Measurements from ENCODE around the gene XIAP. TPM values are rescaled to one million over a fixed set of nuclear protein-coding genes. Genes with fewer than 3 reads are reported as not detected.

Gene XIAP
- 15.5 and 20.3 TPM in 2 replicates for total RNA-seq

DNA sequence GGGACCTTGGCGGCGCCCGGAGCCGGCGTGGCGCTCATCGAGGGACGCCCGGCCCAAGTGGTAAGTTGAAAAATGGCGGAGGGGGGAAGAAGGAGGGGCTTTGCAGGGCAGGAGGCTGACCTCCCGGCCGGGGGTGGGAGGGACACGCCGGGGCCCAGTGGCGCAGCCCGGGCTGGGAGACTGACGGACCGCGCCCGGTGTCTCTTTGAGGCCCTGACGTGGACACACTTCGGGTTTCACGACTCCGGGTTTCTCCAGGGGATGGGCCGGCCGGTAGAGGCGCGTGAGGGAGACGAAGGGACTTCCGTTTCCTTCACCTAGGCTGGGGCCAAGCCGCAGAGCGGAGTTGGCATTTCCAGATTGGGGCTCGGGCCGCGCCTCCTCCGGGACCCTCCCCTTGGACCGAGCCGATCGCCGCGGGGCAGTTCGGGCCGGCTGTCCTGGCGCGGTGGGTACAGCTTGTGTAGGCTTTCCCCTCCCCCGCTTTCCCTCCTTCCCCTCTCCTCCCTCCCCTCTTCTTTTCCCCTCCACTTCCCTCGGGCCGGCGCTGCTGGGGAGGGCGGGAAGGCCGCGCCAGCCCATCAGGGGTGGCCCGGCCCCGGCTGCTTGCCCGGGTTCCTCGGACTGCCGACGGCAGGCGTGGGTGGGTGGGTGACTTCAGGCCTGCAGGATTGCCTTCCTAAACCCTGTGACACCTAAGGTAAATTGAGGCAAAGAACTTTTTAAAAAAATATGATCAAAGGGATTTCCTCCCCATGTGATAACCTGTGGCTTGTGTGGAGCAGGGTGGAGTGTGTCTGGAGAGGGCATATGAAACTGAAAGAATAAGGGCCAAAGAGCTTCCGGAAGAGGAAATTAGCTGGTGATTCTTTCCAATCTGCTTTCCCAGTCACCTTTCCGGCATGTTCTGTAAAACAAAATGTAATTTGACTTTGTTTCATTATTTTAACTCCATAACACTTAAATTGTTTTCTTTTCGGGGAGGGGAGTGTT is at the start of gene XIAP:
XIAP (plus strand) TSS at position 208 of the 993 bp plus-strand sequence. CDS start 25,610 bp downstream, outside the sequence.

DNA sequence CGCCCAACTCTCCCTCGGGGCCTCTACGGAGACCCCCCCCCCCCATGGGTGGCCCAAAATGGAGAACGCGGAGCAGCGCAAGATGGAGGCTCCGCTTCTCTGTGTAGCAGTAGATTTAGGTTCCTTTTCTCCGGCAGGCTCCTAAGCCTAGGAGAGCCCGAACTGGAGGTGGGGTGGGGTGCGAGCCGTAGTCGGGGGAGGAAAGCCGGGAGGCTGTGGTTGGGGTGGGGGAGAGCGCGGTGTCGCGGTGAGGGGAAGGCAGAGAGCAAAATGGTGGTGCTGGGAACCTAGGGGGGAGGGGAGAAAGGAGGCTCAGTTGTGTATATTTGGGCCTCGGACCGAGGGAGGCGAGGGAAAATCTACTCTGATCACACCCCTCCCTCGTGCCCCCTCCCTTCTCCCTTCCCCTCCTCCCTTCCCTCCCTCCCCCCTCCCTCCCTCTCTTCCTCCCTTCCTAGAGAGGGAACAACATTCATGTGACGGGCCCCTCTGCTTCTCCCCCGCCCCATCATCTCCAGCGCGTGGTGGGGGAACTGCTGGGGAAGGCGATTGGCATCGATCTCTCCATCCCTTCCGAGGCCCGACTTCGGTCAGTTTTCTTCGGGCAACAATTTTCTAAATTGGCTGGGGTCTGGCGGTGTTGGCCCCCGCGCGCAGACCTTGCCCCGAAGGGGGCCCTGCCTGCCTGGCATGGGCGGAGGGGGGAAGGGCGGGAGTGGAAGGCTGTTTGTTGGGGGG is 101.6 kb downstream of the XIAP start, which contains the start of gene STAG2:
STAG2 (plus strand) TSS at position 439 of the 738 bp plus-strand sequence. CDS start 60,922 bp downstream, outside the sequence.

Other genes with a start within 250 kb of the XIAP start
- 28.7 and 29.4 TPM in 2 replicates for gene THOC2, start 127.0 kb upstream of the XIAP start, total RNA-seq
- 29.8 and 40.5 TPM in 2 replicates for gene STAG2, start 101.7 kb downstream of the XIAP start, total RNA-seq